Activated CD4-positive, alpha-beta T cell treated with anti-CD3 and anti-CD28 coated beads for 48 hours (primary cell): ENCODE measurements around the gene MED9.

Experiments
- DNase-seq: peaks from one replicate; pipeline ENCODE4 v3.0.0-alpha.2; 2020

MED9 gene

GRCh38 chr17:17518951-17519350 lies 42.2 kb downstream of the MED9 start:
- no peak for DNase-seq

- DNase-seq: no peak
Observed at GRCh38 chr17:17519886-17520285, 43.1 kb downstream of the MED9 start.

GRCh38 chr17:17520599-17521232 lies 43.9 kb downstream of the MED9 start:
- no peak for DNase-seq

- DNase-seq: no peak
Observed at GRCh38 chr17:17523001-17523730, 46.4 kb downstream of the MED9 start.

GRCh38 chr17:17523731-17524490 lies 47.1 kb downstream of the MED9 start:
- DNase-seq: no peak

GRCh38 chr17:17525311-17525710 lies 48.5 kb downstream of the MED9 start:
- DNase-seq: no peak

GRCh38 chr17:17525956-17526355 lies 49.2 kb downstream of the MED9 start:
- no peak for DNase-seq

GRCh38 chr17:17526369-17526768 lies 49.6 kb downstream of the MED9 start:
- no peak for DNase-seq

- DNase-seq: no peak
Observed at GRCh38 chr17:17527534-17527933, 50.7 kb downstream of the MED9 start.

GRCh38 chr17:17527956-17528500 lies 51.2 kb downstream of the MED9 start:
- no peak for DNase-seq

GRCh38 chr17:17528696-17529652 lies 52.2 kb downstream of the MED9 start:
- no peak for DNase-seq

GRCh38 chr17:17531156-17531555 lies 54.4 kb downstream of the MED9 start:
- no peak for DNase-seq

GRCh38 chr17:17532991-17533390 lies 56.2 kb downstream of the MED9 start:
- DNase-seq: no peak

GRCh38 chr17:17533901-17534441 lies 57.2 kb downstream of the MED9 start:
- DNase-seq: no peak

GRCh38 chr17:17535957-17536356 lies 59.2 kb downstream of the MED9 start:
- DNase-seq: no peak

- no peak for DNase-seq
Observed at GRCh38 chr17:17536702-17537101, 59.9 kb downstream of the MED9 start.

- DNase-seq: no peak
Observed at GRCh38 chr17:17537311-17538099, 60.7 kb downstream of the MED9 start.

- no peak for DNase-seq
Observed at GRCh38 chr17:17538417-17539391, 61.9 kb downstream of the MED9 start.

- DNase-seq: no peak
Observed at GRCh38 chr17:17539591-17539990, 62.8 kb downstream of the MED9 start.

GRCh38 chr17:17540278-17540906 lies 63.6 kb downstream of the MED9 start:
- DNase-seq: no peak
